ENCODE results near the gene SUPT7L. TPM values are rescaled to one million over a fixed set of nuclear protein-coding genes. Genes with fewer than 3 reads are reported as not detected.

SUPT7L gene
- total RNA-seq, 2 donors from 2014 or later, result 30.3 to 34.4 TPM

DNA sequence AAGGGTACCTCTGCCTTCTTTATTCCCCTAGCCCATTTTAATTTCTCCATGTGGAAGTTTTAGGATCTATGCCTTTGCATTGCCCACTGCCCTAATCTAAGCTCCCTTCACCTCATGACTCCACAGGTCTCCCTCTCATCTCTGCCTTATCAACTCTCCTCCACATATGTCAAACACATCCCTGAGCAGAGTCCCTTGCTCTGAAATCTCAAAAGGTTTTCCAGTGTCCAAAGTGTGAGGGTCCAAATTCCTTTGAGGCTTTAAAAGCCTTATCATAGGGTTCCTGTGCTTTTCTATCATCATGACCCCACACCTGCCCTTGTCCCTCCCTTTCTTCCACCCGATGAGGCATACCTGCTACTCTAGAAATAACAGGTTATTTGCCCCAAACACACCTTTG is 38.9 kb upstream of the SUPT7L start:
- Histone ChIP-seq H3K27me3 (replicated peaks; ENCODE audit: insufficient read depth) (no peaks in the 10 kb centered on the region), H3K4me3 (no peak overlapping the region), H3K36me3 (no peaks in the 10 kb centered on the region), H3K27ac (no peak overlapping the region), H3K4me1 (ENCODE audit: control insufficient read depth in 1 of 2, low read depth in 2 of 2) (peaks cover 20 to 39% of the 10 kb centered on the region in 2 donors), H3K9me3 (no peaks in the 10 kb centered on the region)
- ATAC-seq (ENCODE audit: insufficient number of reproducible peaks, low FRiP score, low read depth) (no peak), DNase-seq (ENCODE audit: low spot score) (no peak)
- TF ChIP-seq, protein P1, sequence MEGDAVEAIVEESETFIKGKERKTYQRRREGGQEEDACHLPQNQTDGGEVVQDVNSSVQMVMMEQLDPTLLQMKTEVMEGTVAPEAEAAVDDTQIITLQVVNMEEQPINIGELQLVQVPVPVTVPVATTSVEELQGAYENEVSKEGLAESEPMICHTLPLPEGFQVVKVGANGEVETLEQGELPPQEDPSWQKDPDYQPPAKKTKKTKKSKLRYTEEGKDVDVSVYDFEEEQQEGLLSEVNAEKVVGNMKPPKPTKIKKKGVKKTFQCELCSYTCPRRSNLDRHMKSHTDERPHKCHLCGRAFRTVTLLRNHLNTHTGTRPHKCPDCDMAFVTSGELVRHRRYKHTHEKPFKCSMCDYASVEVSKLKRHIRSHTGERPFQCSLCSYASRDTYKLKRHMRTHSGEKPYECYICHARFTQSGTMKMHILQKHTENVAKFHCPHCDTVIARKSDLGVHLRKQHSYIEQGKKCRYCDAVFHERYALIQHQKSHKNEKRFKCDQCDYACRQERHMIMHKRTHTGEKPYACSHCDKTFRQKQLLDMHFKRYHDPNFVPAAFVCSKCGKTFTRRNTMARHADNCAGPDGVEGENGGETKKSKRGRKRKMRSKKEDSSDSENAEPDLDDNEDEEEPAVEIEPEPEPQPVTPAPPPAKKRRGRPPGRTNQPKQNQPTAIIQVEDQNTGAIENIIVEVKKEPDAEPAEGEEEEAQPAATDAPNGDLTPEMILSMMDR (IDR thresholded peaks at IDR 0.05), result no peak

DNA sequence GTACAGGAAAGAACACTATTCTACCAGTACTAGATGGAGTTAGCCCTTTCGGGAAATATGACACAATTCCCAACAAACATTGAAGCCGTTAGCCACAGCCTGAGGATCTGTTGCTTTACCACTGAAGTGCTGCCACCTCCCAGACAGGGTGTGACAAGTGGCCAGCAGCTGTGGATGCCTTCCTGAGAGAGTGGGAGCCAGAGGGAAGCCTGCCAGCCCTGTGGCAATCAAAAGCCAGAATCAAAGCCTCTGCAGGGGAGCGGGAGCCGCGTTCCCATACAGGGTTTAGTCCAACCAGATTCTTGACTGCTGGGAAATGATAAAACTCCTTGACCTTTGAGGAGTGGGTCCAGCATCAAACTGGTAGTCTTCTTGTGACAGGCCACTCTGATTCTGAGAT is 38.3 kb upstream of the SUPT7L start:
- Histone ChIP-seq H3K36me3 (no peaks in the 10 kb centered on the region), H3K4me1 (ENCODE audit: control insufficient read depth in 1 of 2, low read depth in 2 of 2) (peaks cover 13 to 33% of the 10 kb centered on the region in 2 donors), H3K27me3 (replicated peaks; ENCODE audit: insufficient read depth) (no peaks in the 10 kb centered on the region), H3K9me3 (no peaks in the 10 kb centered on the region), H3K4me3 (no peak overlapping the region), H3K27ac (no peak overlapping the region)
- ATAC-seq (ENCODE audit: insufficient number of reproducible peaks, low FRiP score, low read depth), result no peak
- TF ChIP-seq, protein P1 (IDR thresholded peaks at IDR 0.05), result no peak
- DNase-seq (ENCODE audit: low spot score), result no peak

DNA sequence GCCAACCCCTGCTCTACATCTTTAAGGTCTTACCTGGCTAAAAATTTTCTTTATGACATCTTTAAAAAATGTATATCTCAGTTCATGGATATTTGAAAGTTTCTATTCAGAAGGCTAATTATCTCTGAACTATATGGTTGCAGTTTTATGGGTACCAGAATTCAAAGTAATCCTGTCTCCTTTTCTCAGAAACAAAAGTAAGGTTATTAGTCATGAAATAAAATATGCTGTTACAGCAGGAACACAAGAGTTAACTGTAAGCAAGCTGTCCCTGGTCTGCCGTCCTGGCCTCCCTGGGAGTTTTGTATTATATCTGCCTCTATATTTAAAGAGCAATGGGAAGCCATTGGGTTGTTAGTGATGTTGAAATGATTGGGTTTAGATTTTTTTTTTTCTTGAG is 34.2 kb upstream of the SUPT7L start:
- TF ChIP-seq, protein P1 (IDR thresholded peaks at IDR 0.05), result no peak
- no peak for ATAC-seq (ENCODE audit: insufficient number of reproducible peaks, low FRiP score, low read depth)
- H3K4me1 ChIP-seq (ENCODE audit: control insufficient read depth in 1 of 2, low read depth in 2 of 2), result no peaks in the 10 kb centered on the region
- H3K27me3 ChIP-seq (replicated peaks; ENCODE audit: insufficient read depth), result no peaks in the 10 kb centered on the region
- H3K36me3 ChIP-seq, result peaks cover 11% of the 10 kb centered on the region
- DNase-seq (ENCODE audit: low spot score), result no peak
- H3K4me3 ChIP-seq, result no peak overlapping the region
- no peak overlapping the region for H3K27ac ChIP-seq
- H3K9me3 ChIP-seq, result no peaks in the 10 kb centered on the region

DNA sequence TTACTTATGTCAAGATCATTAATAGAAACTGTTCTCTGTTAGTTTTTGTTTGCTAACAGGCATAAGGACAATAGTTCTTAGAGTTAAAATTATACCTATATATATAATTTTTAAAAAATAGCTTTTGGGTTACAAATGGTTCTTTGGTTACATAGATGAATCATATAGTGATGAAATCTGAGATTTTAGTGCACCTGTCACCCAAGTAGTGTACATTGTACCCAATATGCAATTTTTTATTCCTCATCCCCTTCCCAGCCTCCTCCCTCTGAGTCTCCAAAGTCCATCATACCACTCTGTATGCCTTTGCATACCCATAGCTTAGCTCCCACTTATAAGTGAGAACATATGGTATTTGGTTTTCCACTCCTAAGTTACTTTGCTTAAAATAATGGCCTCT is 26.6 kb upstream of the SUPT7L start:
- Histone ChIP-seq H3K4me1 (ENCODE audit: control insufficient read depth in 1 of 2, low read depth in 2 of 2) (no peaks in the 10 kb centered on the region), H3K27me3 (replicated peaks; ENCODE audit: insufficient read depth) (no peaks in the 10 kb centered on the region), H3K27ac (no peak overlapping the region), H3K4me3 (no peak overlapping the region), H3K9me3 (no peaks in the 10 kb centered on the region), H3K36me3 (peaks cover 14% of the 10 kb centered on the region)
- no peak for DNase-seq (ENCODE audit: low spot score)
- no peak for ATAC-seq (ENCODE audit: insufficient number of reproducible peaks, low FRiP score, low read depth)
- TF ChIP-seq, protein P1 (IDR thresholded peaks at IDR 0.05), result no peak

DNA sequence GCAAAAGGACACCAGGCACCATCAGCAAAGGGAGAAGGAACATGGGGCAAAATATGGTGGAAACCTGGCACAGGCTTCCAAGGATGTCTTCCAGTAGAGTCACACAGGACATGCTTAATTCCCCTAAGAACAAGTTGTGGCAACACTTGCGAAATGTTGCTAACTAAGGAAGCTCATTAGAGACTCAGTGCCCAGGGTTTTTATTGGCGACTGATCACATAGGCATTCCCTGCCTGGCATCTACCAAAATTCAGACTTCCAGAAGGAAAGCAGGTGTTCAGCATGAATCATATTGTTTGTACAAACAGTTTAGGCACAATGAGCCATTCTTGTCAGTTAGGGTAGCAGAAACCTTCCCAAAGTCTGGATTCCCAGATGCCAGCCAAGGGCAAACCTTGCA is 26.0 kb upstream of the SUPT7L start:
- Histone ChIP-seq H3K4me3 (no peak overlapping the region), H3K27ac (no peak overlapping the region), H3K4me1 (ENCODE audit: control insufficient read depth in 1 of 2, low read depth in 2 of 2) (no peaks in the 10 kb centered on the region), H3K9me3 (no peaks in the 10 kb centered on the region), H3K36me3 (peaks cover 16% of the 10 kb centered on the region), H3K27me3 (replicated peaks; ENCODE audit: insufficient read depth) (no peaks in the 10 kb centered on the region)
- ATAC-seq (ENCODE audit: insufficient number of reproducible peaks, low FRiP score, low read depth) (no peak), DNase-seq (ENCODE audit: low spot score) (no peak)
- TF ChIP-seq, protein P1 (IDR thresholded peaks at IDR 0.05), result no peak
